HL-60 (cell line): ENCODE measurements around the gene LINGO4.

ENCODE experiments used
- GABPA ChIP-seq: IDR thresholded peaks from 2 replicates; pipeline ENCODE4 v1.6.1; 2012; ENCODE audit warnings: low read depth
- POLR2AphosphoS5 ChIP-seq: IDR thresholded peaks from 2 replicates; pipeline ENCODE4 v1.6.1; 2012; ENCODE audit warnings: low read depth

- TF ChIP-seq GABPA, result no peak
- TF ChIP-seq POLR2AphosphoS5, result no peak
These were observed 2.1 kb downstream of the LINGO4 start for GRCh38 chr1:151803164-151803563.
